Fibroblast of pulmonary artery (primary cell): Measurements from ENCODE around the gene CAPN6.

Experiments
- DNase-seq: peaks from one replicate; pipeline ENCODE4 v3.0.0-alpha.2; 2010; ENCODE audit warnings: low read depth
- H3K4me3 ChIP-seq: replicated peaks from 2 replicates; pipeline ENCODE4 v1.5.1; 2011; ENCODE audit warnings: low read depth, mild to moderate bottlenecking, control low read depth, low read length, moderate library complexity
- TF ChIP-seq, protein P1 (sequence below): IDR thresholded peaks from 2 replicates; pipeline ENCODE4 v1.5.1; 2011; ENCODE audit warnings: mild to moderate bottlenecking, control low read depth, low read length, inconsistent platforms; ENCODE audit errors: missing control alignments

Gene CAPN6, protein sequence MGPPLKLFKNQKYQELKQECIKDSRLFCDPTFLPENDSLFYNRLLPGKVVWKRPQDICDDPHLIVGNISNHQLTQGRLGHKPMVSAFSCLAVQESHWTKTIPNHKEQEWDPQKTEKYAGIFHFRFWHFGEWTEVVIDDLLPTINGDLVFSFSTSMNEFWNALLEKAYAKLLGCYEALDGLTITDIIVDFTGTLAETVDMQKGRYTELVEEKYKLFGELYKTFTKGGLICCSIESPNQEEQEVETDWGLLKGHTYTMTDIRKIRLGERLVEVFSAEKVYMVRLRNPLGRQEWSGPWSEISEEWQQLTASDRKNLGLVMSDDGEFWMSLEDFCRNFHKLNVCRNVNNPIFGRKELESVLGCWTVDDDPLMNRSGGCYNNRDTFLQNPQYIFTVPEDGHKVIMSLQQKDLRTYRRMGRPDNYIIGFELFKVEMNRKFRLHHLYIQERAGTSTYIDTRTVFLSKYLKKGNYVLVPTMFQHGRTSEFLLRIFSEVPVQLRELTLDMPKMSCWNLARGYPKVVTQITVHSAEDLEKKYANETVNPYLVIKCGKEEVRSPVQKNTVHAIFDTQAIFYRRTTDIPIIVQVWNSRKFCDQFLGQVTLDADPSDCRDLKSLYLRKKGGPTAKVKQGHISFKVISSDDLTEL

DNA sequence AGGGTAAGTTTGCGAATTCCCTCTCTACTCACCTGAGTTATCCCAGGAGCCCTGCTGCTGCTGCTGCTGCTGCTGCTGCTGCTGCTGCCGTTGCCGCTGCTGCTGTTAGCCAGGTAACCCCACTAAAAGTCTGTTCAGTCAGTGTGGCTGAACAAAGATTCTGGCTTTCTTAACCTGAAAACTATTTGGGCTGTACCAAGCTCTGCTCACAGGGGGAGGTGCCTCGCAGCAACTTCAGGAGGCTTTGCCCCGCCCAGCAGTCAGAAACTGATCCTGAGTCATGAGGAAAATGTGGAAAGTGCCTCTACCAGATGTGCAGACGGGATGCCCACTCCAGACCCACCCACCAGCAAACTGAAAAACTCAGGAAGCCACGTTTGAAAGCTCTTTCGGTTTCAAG, at the start of gene CAPN6:
Gene CAPN6 (minus strand): TSS at position 145 of the 400 bp plus-strand sequence. CDS start 6,547 bp downstream, outside the sequence.
- TF ChIP-seq, protein P1, sequence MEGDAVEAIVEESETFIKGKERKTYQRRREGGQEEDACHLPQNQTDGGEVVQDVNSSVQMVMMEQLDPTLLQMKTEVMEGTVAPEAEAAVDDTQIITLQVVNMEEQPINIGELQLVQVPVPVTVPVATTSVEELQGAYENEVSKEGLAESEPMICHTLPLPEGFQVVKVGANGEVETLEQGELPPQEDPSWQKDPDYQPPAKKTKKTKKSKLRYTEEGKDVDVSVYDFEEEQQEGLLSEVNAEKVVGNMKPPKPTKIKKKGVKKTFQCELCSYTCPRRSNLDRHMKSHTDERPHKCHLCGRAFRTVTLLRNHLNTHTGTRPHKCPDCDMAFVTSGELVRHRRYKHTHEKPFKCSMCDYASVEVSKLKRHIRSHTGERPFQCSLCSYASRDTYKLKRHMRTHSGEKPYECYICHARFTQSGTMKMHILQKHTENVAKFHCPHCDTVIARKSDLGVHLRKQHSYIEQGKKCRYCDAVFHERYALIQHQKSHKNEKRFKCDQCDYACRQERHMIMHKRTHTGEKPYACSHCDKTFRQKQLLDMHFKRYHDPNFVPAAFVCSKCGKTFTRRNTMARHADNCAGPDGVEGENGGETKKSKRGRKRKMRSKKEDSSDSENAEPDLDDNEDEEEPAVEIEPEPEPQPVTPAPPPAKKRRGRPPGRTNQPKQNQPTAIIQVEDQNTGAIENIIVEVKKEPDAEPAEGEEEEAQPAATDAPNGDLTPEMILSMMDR, result no peak

DNA sequence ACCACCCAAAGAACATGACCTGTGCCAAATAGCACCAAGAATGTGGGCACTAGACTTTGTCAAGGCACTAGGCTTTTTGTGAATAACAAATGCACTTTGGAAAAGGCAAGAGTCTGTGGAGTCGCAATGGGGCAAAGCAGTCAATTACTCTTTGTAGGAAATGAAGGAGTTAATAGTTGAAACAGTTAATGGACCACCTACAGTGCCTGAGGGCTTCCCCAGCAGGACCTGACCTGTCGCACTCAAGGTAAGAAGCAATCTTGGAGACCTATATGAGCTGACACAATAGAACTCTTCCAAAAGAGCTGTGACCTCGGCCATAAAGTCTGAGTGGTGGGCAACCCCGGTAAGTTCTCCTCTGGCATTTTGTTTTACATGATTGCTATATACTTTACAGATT, 49.2 kb upstream of the CAPN6 start:
- no peak overlapping the region for H3K4me3 ChIP-seq
- TF ChIP-seq, protein P1, result no peak
- DNase-seq, result no peak

More for the DNA sequence above, at the start of gene CAPN6:
- DNase-seq, result no peak
- no peak within 1 kb of the TSS for H3K4me3 ChIP-seq

DNA sequence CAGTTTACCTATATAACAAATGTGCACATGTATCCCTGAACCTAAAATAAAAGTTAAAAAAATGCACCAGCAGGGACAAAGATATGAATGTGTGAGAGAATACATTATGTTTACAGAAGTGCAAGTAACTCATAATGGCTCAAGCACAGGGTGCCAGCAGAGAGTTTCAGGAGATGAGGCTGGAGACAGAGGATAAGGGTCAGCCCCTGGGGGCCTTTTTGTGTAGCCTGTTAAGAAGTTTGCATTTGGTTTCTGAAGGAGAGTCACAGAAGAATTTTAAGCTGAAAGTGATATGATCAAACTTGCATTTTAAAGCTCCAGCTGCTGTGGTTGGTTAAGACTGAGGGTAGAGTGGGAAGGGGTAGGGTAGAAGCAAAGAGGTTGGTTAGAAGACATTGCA, 48.6 kb upstream of the CAPN6 start:
- no peak overlapping the region for H3K4me3 ChIP-seq
- DNase-seq, result no peak
- TF ChIP-seq, protein P1, result no peak

DNA sequence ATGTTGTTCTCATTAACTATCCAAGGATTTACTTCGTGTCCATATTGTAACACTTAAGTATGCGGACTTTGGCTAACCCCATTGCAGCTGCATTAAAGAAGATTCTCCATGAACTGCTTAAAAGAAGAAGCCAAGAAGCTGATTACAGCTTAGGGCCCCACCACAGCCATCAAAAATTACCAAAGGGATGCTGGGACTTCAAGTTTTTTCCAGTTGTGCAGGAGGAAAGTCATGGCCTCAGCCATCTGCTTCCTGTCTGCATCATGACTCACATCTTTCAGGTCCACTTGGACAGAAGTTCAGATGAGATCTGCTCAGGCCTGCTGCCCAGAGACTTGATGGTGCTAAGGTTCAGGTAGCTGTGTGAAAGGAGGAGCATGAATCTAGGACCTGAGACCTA, 38.8 kb upstream of the CAPN6 start:
- no peak overlapping the region for H3K4me3 ChIP-seq
- TF ChIP-seq, protein P1, result no peak
- no peak for DNase-seq

DNA sequence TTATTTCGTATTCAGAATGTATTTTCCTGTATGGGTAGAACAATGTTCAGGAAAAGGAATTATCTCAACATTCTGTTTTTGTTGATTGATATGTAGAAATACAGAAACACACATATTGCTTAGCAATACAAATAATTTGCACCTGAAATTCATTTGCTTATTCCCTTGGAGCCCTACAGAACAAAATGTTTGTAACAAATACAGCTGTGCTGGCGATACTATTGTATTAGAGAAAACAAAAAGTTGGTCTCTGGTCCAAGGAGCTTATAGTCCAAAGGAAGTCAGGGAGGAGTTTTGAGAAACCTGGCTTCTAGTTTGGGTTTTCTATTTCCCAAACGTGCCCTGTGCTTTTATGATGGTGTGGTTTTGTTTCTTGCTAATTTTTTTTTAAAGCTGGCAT, 37.8 kb upstream of the CAPN6 start:
- TF ChIP-seq, protein P1, result no peak
- H3K4me3 ChIP-seq, result no peak overlapping the region
- DNase-seq, result no peak

DNA sequence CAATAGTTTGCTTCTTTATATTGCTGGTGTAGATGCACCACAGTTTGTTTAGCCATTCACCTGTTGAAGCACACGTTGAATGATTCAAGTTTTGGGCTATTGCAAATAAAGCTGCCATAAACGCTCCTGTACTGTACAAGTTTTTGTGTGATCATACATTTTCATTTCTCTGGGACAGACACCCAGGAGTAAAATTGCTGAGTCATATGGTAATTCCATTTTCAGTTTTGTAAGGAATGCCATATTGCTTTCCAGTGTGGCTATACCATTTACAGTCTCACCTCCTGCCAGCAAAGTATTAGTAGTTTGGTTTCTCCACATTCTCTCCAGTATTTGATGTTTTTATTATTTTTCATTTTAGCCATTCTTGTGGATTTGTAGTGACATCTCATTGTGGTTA, 32.0 kb upstream of the CAPN6 start:
- DNase-seq, result no peak
- no peak overlapping the region for H3K4me3 ChIP-seq
- TF ChIP-seq, protein P1, result no peak
